Peyer's patch (tissue), 4 donors: ENCODE data around the gene RANGRF.

Source experiments
- POLR2A ChIP-seq, 2 donors: fragments of 450-650 bp; IDR thresholded peaks; one replicate each; pipeline ENCODE4 v1.5.1; 2017; ENCODE audit warnings: antibody characterized with exemption in 2 of 2, mild to moderate bottlenecking in 2 of 2, moderate library complexity in 2 of 2
- TF ChIP-seq, protein P1 (sequence below), 6 experiments: fragments of 450-650 bp in 4 of 6; fragments of 200-600 bp in 2 of 6; sonication (generic) in 1 of 6; IDR thresholded peaks; one replicate each; pipeline ENCODE4 v1.5.1; 2017 to 2019; ENCODE audit warnings: antibody characterized with exemption in 6 of 6, mild to moderate bottlenecking in 3 of 6, moderate library complexity in 1 of 6

DNA sequence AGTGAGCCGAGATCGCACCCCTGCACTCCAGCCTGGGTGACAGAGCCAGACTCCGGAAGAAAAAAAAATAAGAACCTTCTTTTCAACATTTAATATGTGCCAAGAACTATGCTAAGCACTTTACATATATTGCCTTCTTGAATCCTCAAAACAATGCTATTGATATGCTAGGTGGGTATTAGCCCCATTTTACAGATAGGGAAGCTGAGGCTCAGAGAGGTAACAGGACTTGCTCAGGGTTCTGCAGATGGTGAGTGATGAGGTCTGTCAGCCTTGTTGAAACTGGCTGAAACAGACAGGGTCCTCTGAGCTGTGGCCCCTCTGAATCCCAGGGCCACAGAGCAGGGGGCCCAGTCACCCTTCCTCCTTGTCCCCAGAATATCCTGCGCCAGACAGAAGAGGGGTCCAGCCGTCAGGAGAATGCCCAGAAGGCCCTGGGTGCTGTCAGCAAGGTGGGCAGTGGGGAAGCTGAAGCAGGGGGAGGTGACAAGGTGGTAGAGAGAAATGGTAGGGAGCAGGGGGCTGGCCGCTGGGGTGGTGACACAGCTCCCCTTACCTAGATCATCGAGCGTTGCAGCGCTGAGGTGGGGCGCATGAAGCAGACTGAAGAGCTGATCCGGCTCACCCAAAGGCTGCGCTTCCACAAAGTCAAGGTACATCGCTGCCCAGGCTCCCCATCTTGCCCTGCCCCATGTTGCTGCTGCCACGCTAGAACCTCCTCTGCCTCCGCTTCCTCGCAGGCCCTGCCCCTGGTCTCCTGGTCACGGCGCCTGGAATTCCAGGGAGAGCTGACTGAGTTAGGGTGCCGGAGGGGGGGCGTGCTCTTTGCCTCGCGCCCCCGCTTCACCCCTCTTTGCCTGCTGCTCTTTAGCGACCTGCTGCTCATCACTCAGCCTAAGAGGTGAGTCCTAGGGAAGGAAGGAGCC, 29.8 kb downstream of the RANGRF start:
- TF ChIP-seq, protein P1, sequence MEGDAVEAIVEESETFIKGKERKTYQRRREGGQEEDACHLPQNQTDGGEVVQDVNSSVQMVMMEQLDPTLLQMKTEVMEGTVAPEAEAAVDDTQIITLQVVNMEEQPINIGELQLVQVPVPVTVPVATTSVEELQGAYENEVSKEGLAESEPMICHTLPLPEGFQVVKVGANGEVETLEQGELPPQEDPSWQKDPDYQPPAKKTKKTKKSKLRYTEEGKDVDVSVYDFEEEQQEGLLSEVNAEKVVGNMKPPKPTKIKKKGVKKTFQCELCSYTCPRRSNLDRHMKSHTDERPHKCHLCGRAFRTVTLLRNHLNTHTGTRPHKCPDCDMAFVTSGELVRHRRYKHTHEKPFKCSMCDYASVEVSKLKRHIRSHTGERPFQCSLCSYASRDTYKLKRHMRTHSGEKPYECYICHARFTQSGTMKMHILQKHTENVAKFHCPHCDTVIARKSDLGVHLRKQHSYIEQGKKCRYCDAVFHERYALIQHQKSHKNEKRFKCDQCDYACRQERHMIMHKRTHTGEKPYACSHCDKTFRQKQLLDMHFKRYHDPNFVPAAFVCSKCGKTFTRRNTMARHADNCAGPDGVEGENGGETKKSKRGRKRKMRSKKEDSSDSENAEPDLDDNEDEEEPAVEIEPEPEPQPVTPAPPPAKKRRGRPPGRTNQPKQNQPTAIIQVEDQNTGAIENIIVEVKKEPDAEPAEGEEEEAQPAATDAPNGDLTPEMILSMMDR (IDR thresholded peaks at IDR 0.05): no peak
- TF ChIP-seq POLR2A (IDR thresholded peaks at IDR 0.05): no peak
